Mesothelial cell of epicardium (in vitro differentiated cells): Measurements from ENCODE around the gene JAG2. TPM values are rescaled to one million over a fixed set of nuclear protein-coding genes. Genes with fewer than 3 reads are reported as not detected.

Experiments
- DNase-seq, 2 experiments: peaks; one replicate each; pipeline ENCODE4 v3.0.0; 2021; ENCODE audit warnings: low spot score in 2 of 2; ENCODE audit not compliant: unreplicated experiment in 2 of 2
- H3K27ac Mint-ChIP-seq: 2 replicates; pipeline ENCODE4 v1.8.0; 2021; ENCODE audit warnings: mixed read lengths
- H3K27me3 Mint-ChIP-seq: 2 replicates; pipeline ENCODE4 v1.8.0; 2021; ENCODE audit warnings: low read depth, mixed read lengths
- H3K36me3 Mint-ChIP-seq: 2 replicates; pipeline ENCODE4 v1.8.0; 2021; ENCODE audit warnings: mixed read lengths
- H3K4me1 Mint-ChIP-seq: 2 replicates; pipeline ENCODE4 v1.8.0; 2021; ENCODE audit warnings: mixed read lengths
- H3K4me3 Mint-ChIP-seq: 2 replicates; pipeline ENCODE4 v1.8.0; 2021; ENCODE audit warnings: mild to moderate bottlenecking, moderate library complexity, mixed read lengths
- H3K9me3 Mint-ChIP-seq: 2 replicates; pipeline ENCODE4 v1.8.0; 2021; ENCODE audit warnings: mixed read lengths
- CTCF ChIP-seq: fragments of 200-600 bp; sonication (generic); IDR thresholded peaks from one replicate; pipeline ENCODE4 v1.5.0; 2021; ENCODE audit warnings: antibody characterized with exemption; ENCODE audit not compliant: unreplicated experiment
- microRNA-seq: library from miRNA; unstranded; fragments of <30 nt; microRNA quantifications from one replicate; pipeline ENCODE4 v1.2.0, GENCODE V29; 2021; ENCODE audit warnings: inconsistent platforms, mixed read lengths
- total RNA-seq: library from RNA; stranded (reverse); gene quantifications from 3 replicates; pipeline ENCODE4 v1.2.1, GENCODE V29; 2021

The JAG2 gene
- total RNA-seq, 1 donor from 2014 or later, result 38.9 TPM

- Mint-ChIP-seq H3K4me1 (peaks cover 39% of the 10 kb centered on the region), H3K36me3 (peaks cover 4% of the 10 kb centered on the region), H3K27ac (peak overlapping the region; percentile 94), H3K4me3 (peak overlapping the region; percentile 87), H3K27me3 (no peaks in the 10 kb centered on the region), H3K9me3 (no peaks in the 10 kb centered on the region)
- no peak for TF ChIP-seq CTCF
- DNase-seq, result peak in 1 of 2 experiments; percentile 23
These were observed 76.9 kb downstream of the JAG2 start for GRCh38 chr14:105091517-105092170.

- H3K4me1 Mint-ChIP-seq, result peaks cover 37% of the 10 kb centered on the region
- no peak overlapping the region for H3K4me3 Mint-ChIP-seq
- no peaks in the 10 kb centered on the region for H3K27me3 Mint-ChIP-seq
- TF ChIP-seq CTCF, result no peak
- no peak for DNase-seq
- H3K36me3 Mint-ChIP-seq, result no peaks in the 10 kb centered on the region
- no peaks in the 10 kb centered on the region for H3K9me3 Mint-ChIP-seq
- H3K27ac Mint-ChIP-seq, result peak overlapping the region; percentile 82
These were observed 77.5 kb downstream of the JAG2 start for GRCh38 chr14:105091054-105091516.

Small RNA genes within 50 kb of the gene (microRNA-seq; reads per million reads assigned to microRNA genes)
- gene MIR6765, result 1.5 reads per million

Other genes starting within 250 kb of the JAG2 start
- gene PLD4, start 243.9 kb downstream of the JAG2 start, total RNA-seq, result 0.58 to 0.78 TPM (median 0.75 TPM) in 3 replicates
- 2.4 to 2.8 TPM (median 2.6 TPM) in 3 replicates for gene AHNAK2, start 190.4 kb downstream of the JAG2 start, total RNA-seq
- 9.0 to 10.3 TPM (median 10.2 TPM) in 3 replicates for gene CLBA1, start 183.0 kb downstream of the JAG2 start, total RNA-seq
- 31.5 to 33.9 TPM (median 32.3 TPM) in 3 replicates for gene CDCA4, start 147.7 kb downstream of the JAG2 start, total RNA-seq
- 1.0 to 1.6 TPM (median 1.1 TPM) in 3 replicates for gene GPR132, start 103.3 kb downstream of the JAG2 start, total RNA-seq
- gene NUDT14, start 12.5 kb upstream of the JAG2 start, total RNA-seq, result 68.4 to 75.0 TPM (median 71.3 TPM) in 3 replicates
- 38.4 to 41.2 TPM (median 39.8 TPM) in 3 replicates for gene BTBD6, start 79.8 kb upstream of the JAG2 start, total RNA-seq
- gene BRF1, start 132.2 kb upstream of the JAG2 start, total RNA-seq, result 72.8 to 78.6 TPM (median 75.0 TPM) in 3 replicates
- 135 to 147 TPM (median 138 TPM) in 3 replicates for gene PACS2, start 146.0 kb upstream of the JAG2 start, total RNA-seq
- 3.5 to 4.8 TPM (median 4.5 TPM) in 3 replicates for gene TEX22, start 229.8 kb upstream of the JAG2 start, total RNA-seq